Measurements from ENCODE around the gene CYFIP1.

DNA sequence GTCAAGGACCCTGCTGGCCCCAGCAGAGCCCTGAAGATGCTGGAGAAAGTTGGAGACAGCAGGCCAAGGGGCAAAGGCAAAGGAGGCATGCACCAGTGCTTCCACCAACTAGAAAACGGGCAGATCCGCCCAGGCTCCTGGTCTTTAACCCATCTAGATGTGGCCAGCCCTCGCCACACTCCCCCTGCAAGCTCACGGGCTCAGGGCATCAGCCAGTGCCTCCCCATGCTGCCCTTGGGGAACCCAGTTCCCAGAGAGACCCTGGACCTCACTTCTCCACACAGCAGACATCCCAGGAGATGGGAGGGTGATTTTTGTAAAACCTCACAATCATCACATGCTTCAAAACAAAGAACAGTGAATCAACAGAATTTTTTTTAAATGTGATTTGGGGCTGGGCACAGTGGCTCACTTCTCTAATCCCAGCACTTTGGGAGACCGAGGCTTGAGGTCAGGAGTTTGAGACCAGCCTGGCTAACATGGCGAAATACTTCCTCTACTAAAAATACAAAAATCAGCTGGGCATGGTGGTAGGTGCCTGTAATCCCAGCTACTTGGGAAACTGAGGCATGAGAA, 24.5 kb downstream of the CYFIP1 start:
- TF ChIP-seq, protein P1, sequence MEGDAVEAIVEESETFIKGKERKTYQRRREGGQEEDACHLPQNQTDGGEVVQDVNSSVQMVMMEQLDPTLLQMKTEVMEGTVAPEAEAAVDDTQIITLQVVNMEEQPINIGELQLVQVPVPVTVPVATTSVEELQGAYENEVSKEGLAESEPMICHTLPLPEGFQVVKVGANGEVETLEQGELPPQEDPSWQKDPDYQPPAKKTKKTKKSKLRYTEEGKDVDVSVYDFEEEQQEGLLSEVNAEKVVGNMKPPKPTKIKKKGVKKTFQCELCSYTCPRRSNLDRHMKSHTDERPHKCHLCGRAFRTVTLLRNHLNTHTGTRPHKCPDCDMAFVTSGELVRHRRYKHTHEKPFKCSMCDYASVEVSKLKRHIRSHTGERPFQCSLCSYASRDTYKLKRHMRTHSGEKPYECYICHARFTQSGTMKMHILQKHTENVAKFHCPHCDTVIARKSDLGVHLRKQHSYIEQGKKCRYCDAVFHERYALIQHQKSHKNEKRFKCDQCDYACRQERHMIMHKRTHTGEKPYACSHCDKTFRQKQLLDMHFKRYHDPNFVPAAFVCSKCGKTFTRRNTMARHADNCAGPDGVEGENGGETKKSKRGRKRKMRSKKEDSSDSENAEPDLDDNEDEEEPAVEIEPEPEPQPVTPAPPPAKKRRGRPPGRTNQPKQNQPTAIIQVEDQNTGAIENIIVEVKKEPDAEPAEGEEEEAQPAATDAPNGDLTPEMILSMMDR (IDR thresholded peaks at IDR 0.05) = no peak
- no peak for TF ChIP-seq POLR2A (IDR thresholded peaks at IDR 0.05)
